Measurements from ENCODE around the gene PDC.

PDC gene

DNA sequence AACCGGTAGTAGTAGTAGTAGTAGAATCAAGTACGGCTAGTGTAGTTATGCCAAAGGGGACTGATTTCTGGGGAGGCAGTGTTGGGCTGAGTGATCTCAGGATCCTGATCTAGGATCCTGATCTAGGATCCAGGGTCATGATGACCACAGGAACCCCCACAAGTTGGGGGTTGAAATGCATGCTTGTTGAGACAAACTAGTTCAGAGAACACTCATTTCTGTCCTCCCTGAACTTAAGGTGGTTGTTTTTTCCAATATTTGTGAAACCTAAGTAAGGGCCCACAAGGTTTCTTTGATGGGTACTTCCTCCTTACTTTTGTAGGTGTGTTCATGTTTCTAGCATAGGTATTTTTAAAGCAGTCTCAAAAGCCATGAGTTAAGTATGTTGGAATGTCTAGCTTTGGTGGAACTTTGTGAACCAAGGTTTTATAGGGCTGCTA, 33.9 kb upstream of the PDC start:
- TF ChIP-seq MAX (IDR thresholded peaks at IDR 0.05) (no peak), CREB1 (IDR thresholded peaks at IDR 0.05; ENCODE audit: low read depth) (no peak)

GRCh38 chr1:186492531-186493291, 31.8 kb upstream of the PDC start:
- TF ChIP-seq RAD21 (IDR thresholded peaks at IDR 0.05; ENCODE audit: low read depth), result no peak
- TF ChIP-seq CREB1 (IDR thresholded peaks at IDR 0.05; ENCODE audit: low read depth), result no peak
- TF ChIP-seq FOXM1 (IDR thresholded peaks at IDR 0.05; ENCODE audit: borderline replicate concordance, low read depth), result no peak
- no peak for TF ChIP-seq EP300 (IDR thresholded peaks at IDR 0.05; ENCODE audit: borderline replicate concordance)
- no peak for TF ChIP-seq NFIC (IDR thresholded peaks at IDR 0.05)
- no peak for TF ChIP-seq TAF1 (IDR thresholded peaks at IDR 0.05; ENCODE audit: low read depth)
- no peak for TF ChIP-seq TEAD4 (IDR thresholded peaks at IDR 0.05)
- TF ChIP-seq EGR1 (IDR thresholded peaks at IDR 0.05), result no peak
- no peak for TF ChIP-seq CEBPB (IDR thresholded peaks at IDR 0.05)
- TF ChIP-seq, protein P1, sequence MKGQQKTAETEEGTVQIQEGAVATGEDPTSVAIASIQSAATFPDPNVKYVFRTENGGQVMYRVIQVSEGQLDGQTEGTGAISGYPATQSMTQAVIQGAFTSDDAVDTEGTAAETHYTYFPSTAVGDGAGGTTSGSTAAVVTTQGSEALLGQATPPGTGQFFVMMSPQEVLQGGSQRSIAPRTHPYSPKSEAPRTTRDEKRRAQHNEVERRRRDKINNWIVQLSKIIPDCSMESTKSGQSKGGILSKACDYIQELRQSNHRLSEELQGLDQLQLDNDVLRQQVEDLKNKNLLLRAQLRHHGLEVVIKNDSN (IDR thresholded peaks at IDR 0.05), result no peak
- no peak for TF ChIP-seq TCF12 (IDR thresholded peaks at IDR 0.05; ENCODE audit: low read depth)
- no peak for TF ChIP-seq REST (IDR thresholded peaks at IDR 0.05; ENCODE audit: low read depth)
- TF ChIP-seq MAX (IDR thresholded peaks at IDR 0.05), result no peak
- TF ChIP-seq YY1 (IDR thresholded peaks at IDR 0.05; ENCODE audit: low read depth), result no peak

DNA sequence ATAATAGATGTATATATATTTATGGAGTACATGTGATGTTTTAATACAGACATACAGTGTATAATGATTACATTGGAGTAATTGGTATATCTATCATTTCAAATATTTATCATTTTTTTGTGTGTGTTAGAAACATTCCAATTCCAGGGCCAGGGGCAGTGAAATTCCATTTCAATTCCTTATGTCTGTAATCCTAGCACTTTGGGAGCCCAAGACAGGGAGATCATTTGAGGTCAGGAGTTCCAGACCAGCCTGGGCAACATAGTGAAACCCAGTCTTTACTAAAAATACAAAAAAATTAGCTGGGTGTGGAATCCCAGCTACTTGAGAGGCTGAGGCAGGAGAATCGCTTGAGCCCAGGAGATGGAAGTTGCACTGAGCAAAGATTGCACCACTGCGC, 30.4 kb upstream of the PDC start:
- TF ChIP-seq EP300 (IDR thresholded peaks at IDR 0.05; ENCODE audit: borderline replicate concordance) (no peak), YY1 (IDR thresholded peaks at IDR 0.05; ENCODE audit: low read depth) (no peak), ZBTB7A (IDR thresholded peaks at IDR 0.05; ENCODE audit: low read depth) (no peak), RAD21 (IDR thresholded peaks at IDR 0.05; ENCODE audit: low read depth) (no peak), REST (IDR thresholded peaks at IDR 0.05; ENCODE audit: low read depth) (no peak), MAX (IDR thresholded peaks at IDR 0.05) (no peak), EGR1 (IDR thresholded peaks at IDR 0.05) (no peak), CEBPB (IDR thresholded peaks at IDR 0.05) (no peak), TCF12 (IDR thresholded peaks at IDR 0.05; ENCODE audit: low read depth) (no peak), TAF1 (IDR thresholded peaks at IDR 0.05; ENCODE audit: low read depth) (no peak), CREB1 (IDR thresholded peaks at IDR 0.05; ENCODE audit: low read depth) (no peak), TEAD4 (IDR thresholded peaks at IDR 0.05) (no peak)

- TF ChIP-seq FOXM1 (IDR thresholded peaks at IDR 0.05; ENCODE audit: borderline replicate concordance, low read depth) (no peak), TCF12 (IDR thresholded peaks at IDR 0.05; ENCODE audit: low read depth) (no peak), YY1 (IDR thresholded peaks at IDR 0.05; ENCODE audit: low read depth) (no peak), TAF1 (IDR thresholded peaks at IDR 0.05; ENCODE audit: low read depth) (no peak)
Observed at GRCh38 chr1:186487163-186487562, 26.2 kb upstream of the PDC start.

DNA sequence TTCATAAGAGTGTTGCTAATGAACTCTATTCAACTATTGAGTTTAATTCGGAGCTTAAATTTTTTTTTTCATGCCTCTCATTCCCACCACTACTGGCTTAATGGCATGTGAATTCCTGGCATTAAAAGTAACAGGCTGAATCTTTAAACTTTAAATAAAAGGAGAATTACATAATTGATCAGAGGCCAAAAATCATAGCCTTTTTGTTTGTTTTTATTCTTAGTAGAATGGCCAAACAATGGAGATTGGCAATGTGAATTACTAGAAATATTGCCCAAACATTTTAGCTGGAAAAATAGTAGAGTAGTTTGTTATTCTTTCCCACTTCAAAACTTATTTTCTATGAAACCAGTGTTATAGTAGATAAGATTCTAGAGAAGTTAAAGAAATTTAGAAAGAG, 25.1 kb upstream of the PDC start:
- TF ChIP-seq RAD21 (IDR thresholded peaks at IDR 0.05; ENCODE audit: low read depth), result no peak
- TF ChIP-seq ZBTB7A (IDR thresholded peaks at IDR 0.05; ENCODE audit: low read depth), result no peak
- no peak for TF ChIP-seq NFIC (IDR thresholded peaks at IDR 0.05)
- TF ChIP-seq MAX (IDR thresholded peaks at IDR 0.05), result no peak
- TF ChIP-seq CREB1 (IDR thresholded peaks at IDR 0.05; ENCODE audit: low read depth), result no peak
- no peak for TF ChIP-seq TEAD4 (IDR thresholded peaks at IDR 0.05)
- no peak for TF ChIP-seq REST (IDR thresholded peaks at IDR 0.05; ENCODE audit: low read depth)
- no peak for TF ChIP-seq EGR1 (IDR thresholded peaks at IDR 0.05)
- TF ChIP-seq YY1 (IDR thresholded peaks at IDR 0.05; ENCODE audit: low read depth), result no peak
- TF ChIP-seq TAF1 (IDR thresholded peaks at IDR 0.05; ENCODE audit: low read depth), result no peak
- TF ChIP-seq EP300 (IDR thresholded peaks at IDR 0.05; ENCODE audit: borderline replicate concordance), result no peak
- TF ChIP-seq CEBPB (IDR thresholded peaks at IDR 0.05), result no peak
- TF ChIP-seq, protein P1 (IDR thresholded peaks at IDR 0.05), result no peak
- TF ChIP-seq FOXM1 (IDR thresholded peaks at IDR 0.05; ENCODE audit: borderline replicate concordance, low read depth), result no peak

All from Ishikawa (cell line).